Body of pancreas (tissue), 4 donors: Measurements from ENCODE around the gene GADD45A.

ENCODE experiments used
- CTCF ChIP-seq, 7 experiments: fragments of 450-650 bp in 4 of 7; fragments of 200-600 bp in 3 of 7; sonication (generic) in 3 of 7; IDR thresholded peaks; one replicate each; pipeline ENCODE4 v1.5.1; 2016 to 2019; ENCODE audit warnings: antibody characterized with exemption in 7 of 7
- POLR2A ChIP-seq, 3 donors: fragments of 450-650 bp; IDR thresholded peaks; one replicate each; pipeline ENCODE4 v1.6.1; 2016; ENCODE audit warnings: antibody characterized with exemption in 3 of 3, mild to moderate bottlenecking in 2 of 3

- TF ChIP-seq CTCF (IDR thresholded peaks at IDR 0.05) = no peak
- no peak for TF ChIP-seq POLR2A (IDR thresholded peaks at IDR 0.05)
Observed at GRCh38 chr1:67731322-67731721, 46.3 kb downstream of the GADD45A start.
